HG03139 (cell line): ENCODE results near the gene MAJIN.
"Not testable (repeated sequence)": the region's sequence is repeated elsewhere in the genome, so short reads cannot be mapped to it uniquely, and the experiment has no call there.

Experiments used
- ATAC-seq: cut with Tn5 transposase; IDR thresholded peaks from one replicate; pipeline ENCODE4 v1.9.1; 2021; ENCODE audit not compliant: unreplicated experiment

Gene MAJIN

GRCh38 chr11:64990222-64990923 is 18.5 kb upstream of the MAJIN start:
- ATAC-seq = no peak

DNA sequence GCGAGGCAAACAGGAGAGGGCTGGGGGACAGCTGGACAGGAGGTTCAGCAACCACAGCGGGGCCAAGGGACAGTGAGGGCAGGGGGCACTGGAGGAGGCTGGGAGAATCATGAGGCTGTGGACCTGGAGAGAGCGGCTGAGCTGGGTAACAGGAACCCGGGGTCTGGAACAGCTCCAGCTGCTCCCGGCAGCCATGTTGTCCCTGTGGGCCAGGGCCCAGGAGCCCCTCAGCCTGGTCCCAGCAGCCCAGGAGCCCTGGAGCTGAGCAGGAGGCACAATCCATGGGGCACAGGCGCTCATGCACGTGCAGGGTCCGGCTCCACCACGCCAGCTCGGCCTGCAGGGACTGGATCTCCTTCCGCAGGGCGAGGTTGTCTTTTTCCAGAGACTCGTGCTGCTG is 17.5 kb upstream of the MAJIN start:
- ATAC-seq = no peak

DNA sequence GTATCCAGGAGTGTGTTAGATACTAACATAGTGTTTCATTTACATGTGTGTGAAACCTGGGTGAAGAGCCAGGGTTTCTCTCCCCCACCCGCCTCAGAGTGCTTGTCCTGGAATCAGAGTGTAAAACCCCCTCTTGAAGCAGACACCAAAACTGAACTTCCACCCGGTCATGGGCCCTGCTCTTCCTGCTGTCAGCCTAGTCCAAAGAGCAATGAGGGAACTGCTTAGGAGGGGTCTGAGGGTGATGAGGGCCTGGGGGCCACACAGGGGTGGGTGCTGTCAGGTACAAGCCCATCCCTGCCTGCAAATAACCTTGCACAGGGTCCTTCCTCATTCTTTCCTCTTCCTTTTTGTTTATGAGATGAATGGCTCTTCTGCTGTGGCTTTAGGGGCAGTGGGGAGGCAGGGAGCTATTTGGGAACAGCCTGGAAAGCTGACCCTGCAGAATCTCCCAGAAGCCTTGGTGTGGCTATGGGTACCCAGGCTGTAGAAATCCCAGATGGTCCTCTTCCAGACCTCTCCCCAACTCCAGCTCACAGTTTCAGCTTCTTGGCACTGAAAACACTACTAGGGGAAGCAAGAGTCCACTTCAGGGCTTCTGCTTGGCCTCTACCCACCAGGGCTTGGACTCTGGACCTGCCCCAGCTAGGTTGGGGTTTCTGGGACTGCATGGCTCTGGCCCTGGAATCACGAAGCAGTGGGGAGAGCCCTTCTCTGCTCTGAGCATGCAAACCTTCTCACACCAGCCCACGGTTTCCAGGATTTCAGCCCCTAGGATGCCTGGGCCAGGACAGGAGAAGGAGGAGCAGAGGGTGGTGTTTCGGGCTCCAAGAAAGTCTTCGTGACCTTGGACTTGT is 16.3 kb upstream of the MAJIN start:
- no peak for ATAC-seq

GRCh38 chr11:64983339-64983738 is 11.4 kb upstream of the MAJIN start:
- not testable (repeated sequence) for ATAC-seq

DNA sequence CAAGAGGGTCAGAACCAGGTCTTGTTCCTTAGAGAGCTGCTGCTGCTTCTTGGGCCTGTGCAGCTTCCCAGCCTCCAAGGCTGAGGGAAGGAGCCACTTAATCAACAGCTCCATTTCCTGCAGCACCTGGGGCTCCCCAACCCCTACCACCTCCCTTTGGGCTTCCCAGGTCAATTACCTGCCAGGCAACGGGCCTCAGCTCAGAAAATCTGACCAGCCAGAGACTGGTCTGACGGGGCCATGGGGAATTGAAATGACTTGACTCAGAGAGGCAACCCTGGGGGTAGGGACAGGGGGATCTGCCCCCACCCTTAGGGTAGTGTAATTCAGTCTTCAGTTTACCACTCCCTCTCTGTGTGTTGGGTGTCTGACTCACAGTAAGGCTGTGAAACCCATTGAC is 4.7 kb upstream of the MAJIN start:
- no peak for ATAC-seq

DNA sequence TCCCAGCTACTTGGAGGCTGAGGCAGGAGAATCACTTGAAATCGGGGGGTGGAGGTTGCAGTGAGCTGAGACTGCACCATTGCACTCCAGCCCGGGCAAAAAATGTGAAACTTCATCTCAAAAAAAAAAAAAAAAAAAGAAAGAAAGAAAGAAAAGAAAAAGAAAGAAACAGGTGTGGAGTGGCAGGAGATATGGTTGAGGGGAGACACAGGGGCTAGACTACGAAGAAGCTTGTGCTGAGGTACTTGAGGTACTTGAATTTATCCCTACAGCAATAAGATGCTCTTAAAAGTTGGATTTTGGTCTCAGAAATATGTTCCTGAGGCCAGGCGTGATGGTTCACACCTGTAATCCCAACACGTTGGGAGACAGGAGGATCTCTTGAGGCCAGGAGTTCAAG is 2.2 kb upstream of the MAJIN start:
- no peak for ATAC-seq

DNA sequence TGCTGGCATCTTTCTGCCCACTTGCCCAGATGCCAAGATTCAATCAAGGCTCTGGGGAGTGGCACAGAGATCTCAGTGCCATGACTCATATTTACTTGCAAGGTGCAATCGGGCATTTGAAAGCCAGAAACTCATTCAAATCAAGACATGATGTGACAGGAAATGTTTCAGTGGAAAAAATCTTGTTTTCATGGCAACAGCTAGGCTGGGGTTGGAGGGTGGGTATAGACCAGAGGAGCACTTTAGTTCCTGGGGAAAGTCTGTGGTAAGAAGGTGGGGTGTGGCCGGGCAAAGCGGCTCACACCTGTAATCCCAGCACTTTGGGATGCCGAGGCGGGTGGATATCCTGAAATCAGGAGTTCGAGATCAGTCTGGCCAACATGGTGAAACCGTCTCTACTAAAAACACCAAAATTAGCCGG is 1.2 kb downstream of the MAJIN start:
- ATAC-seq = no peak

GRCh38 chr11:64969209-64969608 is 2.7 kb downstream of the MAJIN start:
- no peak for ATAC-seq

DNA sequence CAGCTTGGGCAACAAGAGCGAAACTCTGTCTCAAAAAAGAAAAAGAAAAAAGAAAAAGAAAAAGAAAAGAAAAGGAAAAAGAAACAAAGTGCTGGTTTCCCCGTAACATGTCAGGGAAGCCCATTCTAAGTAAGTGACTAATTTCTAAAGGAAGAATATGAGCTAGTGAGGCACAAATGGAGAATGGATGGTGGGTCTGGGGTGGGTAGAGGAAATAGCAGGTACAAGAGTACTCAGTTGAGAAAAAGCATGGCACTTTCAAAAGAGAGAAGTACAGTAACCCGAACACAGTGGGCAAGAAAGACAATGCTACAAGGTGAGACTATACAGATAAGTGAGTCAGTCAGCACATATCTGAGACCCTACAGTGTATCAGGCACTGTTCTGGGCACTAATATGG is 4.5 kb downstream of the MAJIN start:
- no peak for ATAC-seq

DNA sequence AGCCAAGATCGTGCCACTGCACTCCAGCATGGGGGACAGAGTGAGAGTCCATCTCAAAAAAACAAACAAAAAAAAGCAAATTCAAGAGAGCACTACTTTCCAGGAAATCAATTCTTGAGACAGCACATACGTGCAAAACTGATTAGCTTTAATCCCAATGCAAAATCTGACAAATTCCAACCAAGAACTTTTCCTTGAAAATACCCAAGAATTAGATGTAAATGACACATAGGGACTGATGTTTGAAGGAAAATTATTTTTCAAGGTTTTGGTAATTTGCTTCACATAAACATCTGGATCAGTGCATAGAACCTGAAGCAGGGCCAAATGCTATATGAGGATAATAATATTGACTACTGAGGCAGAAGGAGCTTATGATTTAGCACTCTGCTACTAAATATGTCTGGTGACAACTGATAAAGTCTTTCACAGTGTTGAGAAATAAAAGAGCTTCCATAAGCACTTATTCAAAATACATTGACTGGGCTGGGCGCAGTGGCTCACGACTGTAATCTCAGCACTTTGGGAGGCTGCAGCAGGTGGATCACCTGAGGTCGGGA is 8.8 kb downstream of the MAJIN start:
- ATAC-seq = no peak

DNA sequence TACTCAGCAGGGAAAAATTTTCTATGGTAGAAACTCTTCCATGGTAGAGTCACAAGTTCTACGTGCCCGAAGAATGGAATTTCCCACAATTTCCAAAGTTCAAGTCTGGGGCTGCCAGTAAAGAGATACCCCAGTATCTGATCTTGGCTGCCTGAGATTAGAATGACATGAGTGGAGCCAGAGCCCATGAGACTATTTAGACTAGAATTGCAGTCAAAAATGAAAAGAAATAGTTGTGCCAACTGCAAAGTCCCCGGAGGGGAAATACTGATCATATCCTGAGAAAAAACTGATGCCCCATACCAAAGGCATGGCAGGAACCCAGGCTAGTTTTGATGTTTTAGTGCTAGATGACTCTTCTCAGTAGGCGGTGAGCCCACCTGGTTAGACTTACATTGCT is 11.2 kb downstream of the MAJIN start:
- ATAC-seq = no peak

DNA sequence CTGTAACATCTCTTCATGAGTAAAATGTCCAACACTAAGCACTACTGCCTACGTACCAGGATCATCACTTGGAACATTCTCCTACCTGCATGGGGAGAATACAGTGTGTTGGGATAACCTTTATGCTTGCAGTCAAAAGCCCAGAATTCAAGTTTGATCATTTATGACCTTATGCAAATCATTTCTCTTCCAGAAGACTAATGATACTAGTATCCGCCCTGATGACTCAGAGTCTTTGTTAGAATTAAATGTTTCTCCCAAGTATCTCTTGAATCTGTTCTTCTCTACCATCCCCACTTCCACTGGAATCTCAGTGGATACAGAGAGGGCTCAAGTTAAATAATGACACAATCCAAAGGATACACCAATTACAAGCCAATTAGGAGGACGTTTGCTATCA is 12.4 kb downstream of the MAJIN start:
- no peak for ATAC-seq

- ATAC-seq = no peak
These were observed 17.7 kb downstream of the MAJIN start for GRCh38 chr11:64954201-64954600.

DNA sequence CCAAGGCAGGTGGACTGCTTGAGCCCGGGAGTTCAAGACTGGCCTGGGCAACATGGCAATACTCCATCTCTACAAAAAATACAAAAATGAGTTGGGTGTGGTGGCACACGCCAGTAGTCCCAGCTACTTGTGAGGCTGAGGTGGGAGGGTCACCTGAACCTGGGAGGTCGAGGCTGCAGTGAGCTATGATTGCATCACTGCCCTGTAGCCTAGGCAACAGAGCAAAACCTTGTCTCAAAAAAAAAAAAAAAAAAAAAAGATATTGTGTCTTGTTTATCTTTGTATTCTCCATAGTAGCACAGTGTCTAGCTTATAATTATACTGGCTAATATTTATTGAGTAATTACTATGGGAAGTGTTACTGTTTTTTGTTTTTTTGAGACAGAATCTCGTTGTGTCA is 20.4 kb downstream of the MAJIN start:
- ATAC-seq = no peak

DNA sequence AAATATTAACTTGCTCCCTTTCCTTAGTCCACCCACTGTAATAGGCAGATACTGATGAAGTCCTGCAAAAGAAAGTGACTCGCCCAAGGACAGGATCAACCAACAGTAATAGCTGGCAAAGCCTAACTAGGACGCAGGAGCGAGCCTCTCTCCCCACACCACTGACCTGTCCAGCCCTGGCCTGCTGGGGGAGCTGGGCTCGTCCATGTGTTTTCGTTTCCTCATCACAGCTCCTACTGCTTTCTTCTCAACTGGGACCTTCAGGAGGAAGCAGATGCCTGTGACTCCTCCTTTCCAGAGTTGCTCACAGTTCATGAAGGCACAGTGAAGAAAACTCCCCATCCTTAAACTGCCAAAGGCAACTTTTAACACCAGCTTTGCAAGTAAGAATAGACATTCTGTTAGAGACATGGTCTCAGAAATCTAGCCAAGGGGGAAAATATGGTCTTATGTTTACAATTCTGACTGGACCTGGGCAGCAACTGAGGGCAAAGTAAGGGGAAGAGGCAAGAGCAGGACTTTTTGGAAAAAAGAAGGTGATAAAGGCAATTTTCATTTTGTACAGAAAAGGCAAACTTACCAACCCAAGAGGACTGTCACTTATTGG is 24.6 kb downstream of the MAJIN start:
- no peak for ATAC-seq

- ATAC-seq = no peak
These were observed 35.4 kb downstream of the MAJIN start for GRCh38 chr11:64936539-64936938.

GRCh38 chr11:64935359-64936081 is 36.4 kb downstream of the MAJIN start, which contains the start of gene GPHA2:
TSS of gene GPHA2 (minus strand) at chr11:64935893. CDS start at chr11:64935460, 433 bp downstream.
- no peak for ATAC-seq

DNA sequence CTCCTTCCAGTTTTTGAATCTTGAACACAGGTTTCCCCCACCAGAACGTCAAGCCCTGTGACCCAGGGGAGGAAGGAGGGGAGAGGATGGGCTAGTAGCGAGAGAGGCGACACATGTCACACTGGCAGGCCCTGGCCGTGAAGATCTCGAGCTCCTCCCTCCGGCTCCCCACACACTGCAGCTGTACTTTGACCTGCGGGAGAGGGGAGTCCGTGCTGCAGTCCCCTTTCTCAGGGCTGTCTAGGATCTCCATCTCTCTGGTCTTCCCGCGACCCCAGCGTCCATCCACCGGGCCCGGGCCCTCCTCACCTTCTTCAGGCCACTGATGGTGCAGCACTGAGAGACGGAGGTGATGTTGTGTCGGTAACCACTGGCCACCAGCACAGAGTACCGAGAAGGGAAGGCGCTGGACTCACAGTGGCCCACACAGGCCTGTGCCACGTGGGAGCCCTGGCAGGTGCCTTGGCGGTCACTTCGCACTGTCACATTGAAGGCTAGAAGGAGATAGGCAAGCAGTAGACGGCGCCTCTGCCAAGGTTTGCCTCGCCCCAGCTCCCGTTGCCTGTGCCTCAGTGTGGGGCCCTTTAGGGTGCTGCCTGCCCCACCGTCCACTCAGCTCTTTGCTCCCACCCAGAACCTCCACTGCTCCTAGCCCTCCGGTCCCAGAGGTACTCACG is 37.1 kb downstream of the MAJIN start:
- ATAC-seq = no peak

DNA sequence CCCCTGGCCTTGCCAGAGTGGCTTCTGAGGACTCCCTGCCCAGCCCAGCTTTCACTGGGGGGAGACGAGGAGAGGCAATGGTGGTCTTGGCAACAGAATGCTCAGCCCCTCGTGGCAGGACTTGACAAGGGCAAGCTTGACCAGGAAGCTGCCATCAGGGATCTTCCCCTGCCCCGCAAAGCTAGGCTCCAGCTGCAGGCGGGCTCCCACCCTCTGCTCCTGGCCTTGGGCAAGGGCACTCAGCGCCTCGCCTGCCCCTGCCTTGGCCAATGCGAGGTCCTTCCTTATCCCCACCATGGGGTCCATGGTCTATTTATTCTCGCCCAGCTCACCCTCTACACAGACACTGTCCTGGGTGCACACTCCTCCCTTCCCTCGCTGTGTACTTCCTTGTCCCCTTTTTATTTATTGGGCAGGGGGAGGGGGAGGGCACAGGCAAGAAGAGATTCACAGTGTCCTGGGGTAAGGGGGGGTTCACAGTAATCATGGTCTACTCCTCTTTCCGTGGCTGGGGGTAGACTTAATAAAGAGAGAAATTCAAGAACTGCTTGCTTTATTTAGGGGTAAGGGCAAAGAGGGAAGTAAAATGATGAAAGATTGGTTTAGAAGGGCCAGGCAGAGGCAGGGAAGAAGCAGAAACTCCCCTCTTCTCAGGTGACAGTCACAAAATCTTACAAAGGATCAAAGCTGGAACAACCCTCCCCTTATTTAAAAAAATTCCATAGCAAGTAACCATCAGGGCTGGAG is 37.8 kb downstream of the MAJIN start:
- ATAC-seq = no peak
